C4-2B (cell line): ENCODE measurements around the gene NUF2.

Experiments used
- H3K27ac ChIP-seq: fragments of 450-650 bp; 2 replicates; pipeline ENCODE4 v1.5.1; 2017
- CTCF ChIP-seq: fragments of 450-650 bp; conservative IDR thresholded peaks from 2 replicates; pipeline ENCODE4 v1.5.1; 2017; ENCODE audit warnings: mild to moderate bottlenecking
- ZFX ChIP-seq: fragments of 450-650 bp; IDR thresholded peaks from 2 replicates; pipeline ENCODE4 v1.6.1; 2017

The NUF2 gene

GRCh38 chr1:163395790-163396189 lies 74.0 kb downstream of the NUF2 start:
- H3K27ac ChIP-seq: no peak overlapping the region

GRCh38 chr1:163397451-163398200 lies 75.9 kb downstream of the NUF2 start:
- H3K27ac ChIP-seq: no peak overlapping the region
- TF ChIP-seq CTCF (no peak), ZFX (no peak)

More at GRCh38 chr1:163395790-163396189, 74.0 kb downstream of the NUF2 start:
- TF ChIP-seq CTCF (no peak), ZFX (no peak)

- TF ChIP-seq CTCF (no peak), ZFX (no peak)
- H3K27ac ChIP-seq: no peak overlapping the region
Observed at GRCh38 chr1:163399001-163399400, 77.2 kb downstream of the NUF2 start.

GRCh38 chr1:163399976-163400601 lies 78.3 kb downstream of the NUF2 start:
- TF ChIP-seq CTCF: no peak
- no peak for TF ChIP-seq ZFX
- H3K27ac ChIP-seq: no peak overlapping the region

DNA sequence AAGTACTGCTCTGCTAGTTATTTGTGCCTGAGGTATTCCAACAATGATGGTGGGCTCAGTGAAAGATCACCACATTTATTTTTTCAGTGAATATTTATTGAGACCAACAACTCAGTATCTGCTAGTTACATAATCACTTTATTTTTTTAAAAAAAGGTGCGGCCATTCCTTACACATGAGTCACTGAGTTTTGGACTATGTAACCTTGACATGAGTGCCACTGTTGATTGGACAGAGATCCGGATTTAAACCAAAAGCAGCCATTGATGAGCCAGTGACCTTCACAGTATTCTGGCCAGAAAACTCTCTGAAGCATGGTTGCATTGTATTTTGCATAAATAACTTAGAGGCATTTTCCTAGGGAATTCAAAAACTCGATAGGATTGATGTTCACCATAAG lies 79.5 kb downstream of the NUF2 start:
- H3K27ac ChIP-seq: no peak overlapping the region
- TF ChIP-seq ZFX: no peak
- no peak for TF ChIP-seq CTCF
